Smooth muscle cell (in vitro differentiated cells): ENCODE measurements around the gene CLIP3. TPM values are rescaled to one million over a fixed set of nuclear protein-coding genes. Genes with fewer than 3 reads are reported as not detected.

Source experiments
- DNase-seq: peaks from one replicate; lab custom pipeline; 2025; ENCODE audit not compliant: unreplicated experiment; lab: John Stamatoyannopoulos, UW
- H2AFZ ChIP-seq: fragments of 200-600 bp; sonication (generic); 2 replicates; pipeline ENCODE4 v1.6.0; 2016; ENCODE audit warnings: antibody characterized with exemption, low read depth, mild to moderate bottlenecking
- H3F3A ChIP-seq: fragments of 200-600 bp; sonication (generic); 2 replicates; pipeline ENCODE4 v1.6.0; 2017; ENCODE audit warnings: antibody characterized with exemption, low read depth
- H3K27ac ChIP-seq: fragments of 200-600 bp; sonication (generic); 2 replicates; pipeline ENCODE4 v1.5.1; 2016; ENCODE audit warnings: low read depth, mild to moderate bottlenecking
- H3K27me3 ChIP-seq: fragments of 200-600 bp; sonication (generic); 2 replicates; pipeline ENCODE4 v1.6.1; 2016; ENCODE audit warnings: low read depth, mild to moderate bottlenecking
- H3K36me3 ChIP-seq: fragments of 200-600 bp; sonication (generic); 2 replicates; pipeline ENCODE4 v1.5.1; 2016; ENCODE audit warnings: low read depth
- H3K4me1 ChIP-seq: fragments of 200-600 bp; sonication (generic); 2 replicates; pipeline ENCODE4 v1.5.1; 2016; ENCODE audit warnings: low read depth
- H3K4me2 ChIP-seq: fragments of 200-600 bp; sonication (generic); 2 replicates; pipeline ENCODE4 v1.6.0; 2016; ENCODE audit warnings: mild to moderate bottlenecking
- H3K4me3 ChIP-seq: fragments of 200-600 bp; sonication (generic); 2 replicates; pipeline ENCODE4 v1.5.1; 2016; ENCODE audit warnings: mild to moderate bottlenecking
- H3K79me2 ChIP-seq: fragments of 200-600 bp; sonication (generic); 2 replicates; pipeline ENCODE4 v1.6.0; 2016; ENCODE audit warnings: low read depth, mild to moderate bottlenecking
- H3K9ac ChIP-seq: fragments of 200-600 bp; sonication (generic); 2 replicates; pipeline ENCODE4 v1.6.0; 2016; ENCODE audit warnings: low read depth
- H3K9me3 ChIP-seq: fragments of 200-600 bp; sonication (generic); replicated peaks from 2 replicates; pipeline ENCODE4 v1.5.1; 2016; ENCODE audit warnings: low read depth
- H4K20me1 ChIP-seq: fragments of 200-600 bp; sonication (generic); 2 replicates; pipeline ENCODE4 v1.6.0; 2016; ENCODE audit warnings: low read depth
- CTCF ChIP-seq: fragments of 200-600 bp; sonication (generic); IDR thresholded peaks from 2 replicates; pipeline ENCODE4 v1.5.1; 2017; ENCODE audit warnings: borderline replicate concordance, mild to moderate bottlenecking, antibody characterized with exemption; ENCODE audit not compliant: insufficient read depth, poor library complexity, severe bottlenecking
- WGBS: methylation state at CpG from one replicate; pipeline ENCODE4 v1.1.7; 2016; ENCODE audit warnings: low lambda C conversion rate; 5-methylcytosine and 5-hydroxymethylcytosine counted together
- polyA plus RNA-seq: library from polyadenylated mRNA; unstranded; fragments of >200 nt; fragmentation: Nextera tagmentation; extraction: Ambion mirVana; gene quantifications from 2 replicates; pipeline ENCODE4 v1.2.1, GENCODE V29; 2016
- total RNA-seq: library from RNA; depleted of rRNA; stranded (reverse); fragments of >200 nt; gene quantifications from 2 replicates; pipeline ENCODE4 v1.2.3, GENCODE V29; 2014

Gene CLIP3
- total and polyA plus RNA-seq, 2 experiments from 2014 or later = 10.7 to 36.7 TPM

GRCh38 chr19:35988824-35989223 lies 43.8 kb downstream of the CLIP3 start:
- Histone ChIP-seq H3K79me2 (no peaks in the 10 kb centered on the region), H3K36me3 (no peaks in the 10 kb centered on the region), H3K9me3 (no peaks in the 10 kb centered on the region), H3K9ac (no peak overlapping the region), H2AFZ (no peak overlapping the region), H3K4me2 (no peak overlapping the region), H4K20me1 (no peaks in the 10 kb centered on the region), H3K4me1 (no peaks in the 10 kb centered on the region), H3F3A (peaks cover 4% of the 10 kb centered on the region), H3K27me3 (peaks cover 25% of the 10 kb centered on the region), H3K27ac (no peak overlapping the region), H3K4me3 (no peak overlapping the region)
- DNase-seq = no peak
- 92% methylated on average over 3 of the region's 3 CpGs for WGBS
- TF ChIP-seq CTCF = no peak

GRCh38 chr19:35987571-35987896 lies 45.1 kb downstream of the CLIP3 start:
- TF ChIP-seq CTCF = no peak
- WGBS = 37% methylated on average over 8 of the region's 8 CpGs
- no peaks in the 10 kb centered on the region for H3K9me3 ChIP-seq

GRCh38 chr19:35986664-35987570 lies 45.8 kb downstream of the CLIP3 start:
- Histone ChIP-seq H4K20me1 (no peaks in the 10 kb centered on the region), H3K27ac (no peak overlapping the region), H3K4me3 (peak overlapping the region; percentile 57), H2AFZ (peak overlapping the region; percentile 51), H3K4me1 (no peaks in the 10 kb centered on the region), H3K4me2 (peak overlapping the region; percentile 94), H3F3A (no peaks in the 10 kb centered on the region), H3K79me2 (no peaks in the 10 kb centered on the region), H3K9ac (no peak overlapping the region), H3K27me3 (peaks cover 25% of the 10 kb centered on the region), H3K9me3 (no peaks in the 10 kb centered on the region), H3K36me3 (no peaks in the 10 kb centered on the region)
- DNase-seq = no peak
- 17% methylated on average over 30 of the region's 54 CpGs for WGBS
- no peak for TF ChIP-seq CTCF

More at GRCh38 chr19:35987571-35987896, 45.1 kb downstream of the CLIP3 start:
- no peak overlapping the region for H3K9ac ChIP-seq
- H4K20me1 ChIP-seq = no peaks in the 10 kb centered on the region
- no peaks in the 10 kb centered on the region for H3K79me2 ChIP-seq
- H3K27ac ChIP-seq = no peak overlapping the region
- H3K4me1 ChIP-seq = no peaks in the 10 kb centered on the region
- H3K4me2 ChIP-seq = peak overlapping the region; percentile 94
- no peaks in the 10 kb centered on the region for H3K36me3 ChIP-seq
- H3F3A ChIP-seq = no peaks in the 10 kb centered on the region
- peak overlapping the region; percentile 57 for H3K4me3 ChIP-seq
- H2AFZ ChIP-seq = no peak overlapping the region
- peaks cover 25% of the 10 kb centered on the region for H3K27me3 ChIP-seq
- no peak for DNase-seq
